OCI-LY3 (cell line): Measurements from ENCODE around the gene TMEM208.
A peak's percentile ranks its signal among the peaks of the same experiment; 100 is the strongest.

Experiments
- H2AFZ ChIP-seq: fragments of 200-600, 300-600 bp; shearing (Covaris generic); 2 replicates; pipeline ENCODE4 v1.6.0; 2014; ENCODE audit warnings: antibody characterized with exemption, low read depth, low read length
- H3K27ac ChIP-seq: fragments of 200-600, 300-600 bp; sonication (generic); 2 replicates; pipeline ENCODE4 v1.5.1; 2014; ENCODE audit warnings: mild to moderate bottlenecking, low read length, moderate library complexity, mixed read lengths
- H3K27me3 ChIP-seq: fragments of 200-600, 300-600 bp; sonication (generic); 2 replicates; pipeline ENCODE4 v1.6.1; 2014; ENCODE audit warnings: low read depth, low read length, mixed read lengths
- H3K36me3 ChIP-seq: fragments of 200-600, 300-600 bp; sonication (generic); replicated peaks from 2 replicates; pipeline ENCODE3; 2014; ENCODE audit warnings: low read depth, low read length, mixed read lengths
- H3K4me1 ChIP-seq: fragments of 300-600, 200-600 bp; sonication (generic); 2 replicates; pipeline ENCODE4 v1.6.1; 2014; ENCODE audit warnings: low read length, mixed read lengths
- H3K4me2 ChIP-seq: fragments of 200-600, 300-600 bp; sonication (generic); 2 replicates; pipeline ENCODE4 v1.6.1; 2014; ENCODE audit warnings: low read length, mixed read lengths
- H3K4me3 ChIP-seq: fragments of 300-600, 200-600 bp; sonication (generic); 2 replicates; pipeline ENCODE4 v1.5.1; 2014; ENCODE audit warnings: antibody characterized with exemption, mild to moderate bottlenecking, low read length, moderate library complexity
- H3K79me2 ChIP-seq: fragments of 300-600, 200-600 bp; shearing (Covaris generic); 2 replicates; pipeline ENCODE4 v1.6.1; 2014; ENCODE audit warnings: mild to moderate bottlenecking, low read length, mixed read lengths
- H3K9ac ChIP-seq: fragments of 300-600, 200-600 bp; shearing (Covaris generic); 2 replicates; pipeline ENCODE4 v1.6.0; 2014; ENCODE audit warnings: mild to moderate bottlenecking, low read length, moderate library complexity
- H3K9me3 ChIP-seq: fragments of 200-600, 300-600 bp; shearing (Covaris generic); 2 replicates; pipeline ENCODE4 v1.6.1; 2014; ENCODE audit warnings: low read length, mixed read lengths; ENCODE audit not compliant: insufficient read depth
- H4K20me1 ChIP-seq: fragments of 200-600, 300-600 bp; sonication (generic); 2 replicates; pipeline ENCODE4 v1.6.1; 2016; ENCODE audit warnings: low read length, mixed read lengths; ENCODE audit not compliant: insufficient read depth
- CTCF ChIP-seq: fragments of 200-600, 300-600 bp; sonication (generic); IDR thresholded peaks from 2 replicates; pipeline ENCODE4 v1.5.1; 2014; ENCODE audit warnings: antibody characterized with exemption, low read length, low read depth
- EZH2phosphoT487 ChIP-seq: fragments of 200-600 bp; shearing (Covaris generic); IDR thresholded peaks from 2 replicates; pipeline ENCODE4 v1.6.1; 2018; ENCODE audit warnings: antibody characterized with exemption, mixed run types, low read depth

TMEM208 gene

GRCh38 chr16:67226804-67227566 lies at the start of gene TMEM208:
Gene TMEM208, plus strand, starts transcription at chr16:67227130. Its CDS starts 89 bp downstream, at chr16:67227219.
- peaks cover 37% of the 10 kb centered on the region for H3K36me3 ChIP-seq
- H3K9me3 ChIP-seq, result no peaks in the 10 kb centered on the region
- H3K27ac ChIP-seq, result peak within 1 kb of the TSS; percentile 63
- peaks cover 13% of the 10 kb centered on the region for H3K4me1 ChIP-seq
- H3K27me3 ChIP-seq, result no peaks in the 10 kb centered on the region
- H3K4me2 ChIP-seq, result peak within 1 kb of the TSS; percentile 83
- TF ChIP-seq EZH2phosphoT487 (no peak), CTCF (peak; percentile 32)
- peaks cover 21% of the 10 kb centered on the region for H3K79me2 ChIP-seq
- H4K20me1 ChIP-seq, result no peaks in the 10 kb centered on the region
- peak within 1 kb of the TSS; percentile 88 for H3K9ac ChIP-seq
- peak within 1 kb of the TSS; percentile 69; the same call in 1 of the 2 replicates for H2AFZ ChIP-seq
- peak within 1 kb of the TSS; percentile 86 for H3K4me3 ChIP-seq

DNA sequence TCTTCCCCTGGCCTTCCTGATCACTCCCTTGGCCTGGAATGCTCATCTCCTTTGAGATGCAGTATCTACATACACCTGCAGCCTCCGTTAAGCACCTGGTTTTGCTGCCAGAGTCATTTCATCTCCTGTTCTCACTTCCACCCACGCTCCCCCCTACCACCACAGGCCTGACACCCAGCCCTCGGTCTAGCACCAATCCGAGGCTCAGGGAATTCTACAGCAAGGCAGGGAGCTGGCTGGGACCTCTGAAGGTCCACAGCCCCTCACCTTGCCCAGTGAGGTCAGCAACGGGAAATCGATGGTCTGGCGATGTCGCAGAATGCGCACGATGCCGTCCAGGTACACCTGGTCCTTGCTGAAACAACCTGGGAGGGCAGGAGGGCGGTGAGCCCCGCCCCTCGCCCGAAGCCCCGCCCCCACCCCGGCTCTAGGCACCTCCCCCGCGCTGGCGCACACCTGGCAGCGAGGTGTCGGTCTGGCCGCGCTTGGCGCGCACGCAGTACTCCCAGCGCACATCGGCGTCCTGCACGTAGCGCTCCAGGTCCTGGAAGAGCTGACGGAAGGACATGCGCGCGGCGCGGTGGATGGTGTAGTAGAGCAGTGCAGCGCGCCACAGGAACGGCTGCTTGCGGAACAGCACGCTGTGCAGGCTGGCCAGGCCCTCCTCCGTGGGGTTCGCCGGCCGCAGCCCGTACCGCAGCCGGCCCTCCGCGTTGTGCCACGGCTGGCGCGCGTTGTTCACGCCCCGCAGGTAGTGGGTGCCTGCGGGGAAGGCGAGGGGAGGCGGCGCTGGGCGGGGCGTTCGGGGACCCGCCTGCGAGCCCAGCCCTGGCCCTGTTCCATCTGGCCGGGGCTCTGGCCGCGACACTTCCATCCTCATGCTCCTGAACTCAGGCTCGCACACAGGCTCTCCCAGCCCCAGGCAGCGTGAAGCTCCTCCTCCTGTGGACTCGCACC lies 48.9 kb upstream of the TMEM208 start:
- Histone ChIP-seq H2AFZ (no peak overlapping the region), H4K20me1 (no peaks in the 10 kb centered on the region; the same call in 1 of the 2 replicates), H3K9ac (no peak overlapping the region), H3K4me1 (peaks cover 26% of the 10 kb centered on the region), H3K36me3 (peaks cover 16% of the 10 kb centered on the region), H3K27me3 (no peaks in the 10 kb centered on the region), H3K4me3 (no peak overlapping the region), H3K9me3 (no peaks in the 10 kb centered on the region), H3K27ac (no peak overlapping the region), H3K79me2 (peaks cover 9% of the 10 kb centered on the region), H3K4me2 (no peak overlapping the region)
- TF ChIP-seq EZH2phosphoT487 (no peak), CTCF (no peak)

- H3K27me3 ChIP-seq, result no peaks in the 10 kb centered on the region
- peaks cover 13% of the 10 kb centered on the region for H3K79me2 ChIP-seq
- no peak overlapping the region for H3K27ac ChIP-seq
- H3K4me1 ChIP-seq, result peaks cover 20% of the 10 kb centered on the region; the same call in 1 of the 2 replicates
- no peak overlapping the region for H3K4me3 ChIP-seq
- H3K9ac ChIP-seq, result no peak overlapping the region
- no peak overlapping the region for H2AFZ ChIP-seq
- TF ChIP-seq CTCF, result peak; percentile 46
- TF ChIP-seq EZH2phosphoT487, result no peak
- no peak overlapping the region for H3K4me2 ChIP-seq
- no peaks in the 10 kb centered on the region; the same call in 1 of the 2 replicates for H4K20me1 ChIP-seq
- H3K36me3 ChIP-seq, result peaks cover 16% of the 10 kb centered on the region
- no peaks in the 10 kb centered on the region for H3K9me3 ChIP-seq
Measured at GRCh38 chr16:67179421-67180080, 47.4 kb upstream of the TMEM208 start.
